PFSK-1 (cell line): ENCODE results near the gene CLCN6. TPM values are rescaled to one million over a fixed set of nuclear protein-coding genes. Genes with fewer than 3 reads are reported as not detected.

ENCODE experiments used
- FOXP2 ChIP-seq: optimal IDR thresholded peaks from 2 replicates; pipeline ENCODE3; 2011; ENCODE audit warnings: borderline replicate concordance, control low read depth, inconsistent platforms; ENCODE audit not compliant: insufficient read depth; ENCODE audit errors: extremely low read length, extremely low read depth
- POLR2AphosphoS5 ChIP-seq: IDR thresholded peaks from 2 replicates; pipeline ENCODE4 v1.6.1; 2012; ENCODE audit warnings: low read depth, mild to moderate bottlenecking, control low read depth, low read length, moderate library complexity
- SIN3A ChIP-seq: IDR thresholded peaks from 2 replicates; pipeline ENCODE4 v1.6.1; 2012; ENCODE audit warnings: mild to moderate bottlenecking, low read length, moderate library complexity, borderline replicate concordance; ENCODE audit not compliant: insufficient read depth
- TAF1 ChIP-seq: IDR thresholded peaks from 2 replicates; pipeline ENCODE4 v1.6.1; 2012; ENCODE audit warnings: low read length, control low read depth, borderline replicate concordance; ENCODE audit not compliant: insufficient read depth
- polyA plus RNA-seq: library from polyadenylated mRNA; unstranded; fragments of >200 nt; gene quantifications from one replicate; pipeline ENCODE4 v1.2.1, GENCODE V29; 2012; ENCODE audit warnings: low read depth, missing spikeins; ENCODE audit not compliant: insufficient read length
- TF ChIP-seq, protein P1 (sequence below), 2 experiments: IDR thresholded peaks; 2 replicates each; pipeline versions ENCODE4 v1.6.1 to v1.8.0; 2011 to 2012; ENCODE audit warnings: low read depth in 2 of 2, low read length in 2 of 2, control low read depth in 1 of 2, inconsistent platforms in 1 of 2, mild to moderate bottlenecking in 1 of 2, moderate library complexity in 1 of 2; ENCODE audit not compliant: insufficient read depth in 1 of 2

CLCN6 gene, protein sequence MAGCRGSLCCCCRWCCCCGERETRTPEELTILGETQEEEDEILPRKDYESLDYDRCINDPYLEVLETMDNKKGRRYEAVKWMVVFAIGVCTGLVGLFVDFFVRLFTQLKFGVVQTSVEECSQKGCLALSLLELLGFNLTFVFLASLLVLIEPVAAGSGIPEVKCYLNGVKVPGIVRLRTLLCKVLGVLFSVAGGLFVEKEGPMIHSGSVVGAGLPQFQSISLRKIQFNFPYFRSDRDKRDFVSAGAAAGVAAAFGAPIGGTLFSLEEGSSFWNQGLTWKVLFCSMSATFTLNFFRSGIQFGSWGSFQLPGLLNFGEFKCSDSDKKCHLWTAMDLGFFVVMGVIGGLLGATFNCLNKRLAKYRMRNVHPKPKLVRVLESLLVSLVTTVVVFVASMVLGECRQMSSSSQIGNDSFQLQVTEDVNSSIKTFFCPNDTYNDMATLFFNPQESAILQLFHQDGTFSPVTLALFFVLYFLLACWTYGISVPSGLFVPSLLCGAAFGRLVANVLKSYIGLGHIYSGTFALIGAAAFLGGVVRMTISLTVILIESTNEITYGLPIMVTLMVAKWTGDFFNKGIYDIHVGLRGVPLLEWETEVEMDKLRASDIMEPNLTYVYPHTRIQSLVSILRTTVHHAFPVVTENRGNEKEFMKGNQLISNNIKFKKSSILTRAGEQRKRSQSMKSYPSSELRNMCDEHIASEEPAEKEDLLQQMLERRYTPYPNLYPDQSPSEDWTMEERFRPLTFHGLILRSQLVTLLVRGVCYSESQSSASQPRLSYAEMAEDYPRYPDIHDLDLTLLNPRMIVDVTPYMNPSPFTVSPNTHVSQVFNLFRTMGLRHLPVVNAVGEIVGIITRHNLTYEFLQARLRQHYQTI
- 15.0 TPM for polyA plus RNA-seq

DNA sequence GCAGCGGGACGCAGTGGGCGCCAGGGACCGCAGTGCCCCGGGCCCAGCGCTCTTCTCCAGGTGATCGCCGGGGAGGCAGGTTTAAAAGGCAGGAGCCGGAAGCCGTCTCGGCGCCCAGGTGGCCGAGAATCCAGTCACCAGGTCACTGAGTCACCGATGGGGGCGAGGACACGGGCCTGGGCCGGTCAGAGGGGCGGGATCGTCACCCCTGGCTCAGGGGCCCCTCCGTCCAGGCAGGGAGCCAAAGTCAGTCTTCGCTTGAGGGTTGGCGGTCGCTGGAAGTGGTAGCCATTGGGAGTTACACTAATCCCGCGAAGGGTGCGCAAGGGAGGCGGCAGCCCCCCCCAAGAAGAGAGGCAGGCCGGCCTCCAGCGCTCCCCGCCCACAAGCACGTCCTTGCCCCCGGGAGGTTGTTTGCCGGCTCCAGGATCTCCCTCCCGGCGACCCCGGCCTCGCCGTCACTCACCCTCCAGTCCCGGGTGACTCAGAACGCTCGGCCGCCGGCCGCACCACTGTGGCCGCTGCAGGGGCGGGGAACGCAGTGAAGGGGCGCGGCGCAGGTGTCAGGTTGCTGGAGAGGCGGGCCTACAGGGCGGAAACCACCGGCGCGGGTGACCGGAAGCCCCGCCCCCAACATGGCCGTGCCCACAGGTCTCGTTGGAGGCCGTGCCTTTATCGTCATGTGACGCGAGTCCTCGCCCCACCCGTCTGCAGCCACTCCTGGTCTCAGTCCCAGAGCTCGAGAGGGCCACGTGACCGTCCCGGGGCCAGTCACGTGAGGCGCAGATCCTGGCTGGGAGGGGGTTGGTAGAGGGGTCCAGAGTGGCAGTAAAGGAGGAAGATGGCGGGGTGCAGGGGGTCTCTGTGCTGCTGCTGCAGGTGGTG is at the start of gene CLCN6, which contains the start of gene MTHFR:
TSS of gene CLCN6 (plus strand) at position 770 of the 885 bp plus-strand sequence. CDS start at position 842, 72 bp downstream.
TSS of gene MTHFR (minus strand) at position 543 of the 885 bp plus-strand sequence. CDS start 2,848 bp downstream, outside the sequence.
- TF ChIP-seq SIN3A (peak; percentile 56), TAF1 (0 out of 2 replicates have a peak, but pooled peaks have one; percentile 48), POLR2AphosphoS5 (peak; percentile 77), FOXP2 (peak; percentile 76)
- TF ChIP-seq, protein P1, sequence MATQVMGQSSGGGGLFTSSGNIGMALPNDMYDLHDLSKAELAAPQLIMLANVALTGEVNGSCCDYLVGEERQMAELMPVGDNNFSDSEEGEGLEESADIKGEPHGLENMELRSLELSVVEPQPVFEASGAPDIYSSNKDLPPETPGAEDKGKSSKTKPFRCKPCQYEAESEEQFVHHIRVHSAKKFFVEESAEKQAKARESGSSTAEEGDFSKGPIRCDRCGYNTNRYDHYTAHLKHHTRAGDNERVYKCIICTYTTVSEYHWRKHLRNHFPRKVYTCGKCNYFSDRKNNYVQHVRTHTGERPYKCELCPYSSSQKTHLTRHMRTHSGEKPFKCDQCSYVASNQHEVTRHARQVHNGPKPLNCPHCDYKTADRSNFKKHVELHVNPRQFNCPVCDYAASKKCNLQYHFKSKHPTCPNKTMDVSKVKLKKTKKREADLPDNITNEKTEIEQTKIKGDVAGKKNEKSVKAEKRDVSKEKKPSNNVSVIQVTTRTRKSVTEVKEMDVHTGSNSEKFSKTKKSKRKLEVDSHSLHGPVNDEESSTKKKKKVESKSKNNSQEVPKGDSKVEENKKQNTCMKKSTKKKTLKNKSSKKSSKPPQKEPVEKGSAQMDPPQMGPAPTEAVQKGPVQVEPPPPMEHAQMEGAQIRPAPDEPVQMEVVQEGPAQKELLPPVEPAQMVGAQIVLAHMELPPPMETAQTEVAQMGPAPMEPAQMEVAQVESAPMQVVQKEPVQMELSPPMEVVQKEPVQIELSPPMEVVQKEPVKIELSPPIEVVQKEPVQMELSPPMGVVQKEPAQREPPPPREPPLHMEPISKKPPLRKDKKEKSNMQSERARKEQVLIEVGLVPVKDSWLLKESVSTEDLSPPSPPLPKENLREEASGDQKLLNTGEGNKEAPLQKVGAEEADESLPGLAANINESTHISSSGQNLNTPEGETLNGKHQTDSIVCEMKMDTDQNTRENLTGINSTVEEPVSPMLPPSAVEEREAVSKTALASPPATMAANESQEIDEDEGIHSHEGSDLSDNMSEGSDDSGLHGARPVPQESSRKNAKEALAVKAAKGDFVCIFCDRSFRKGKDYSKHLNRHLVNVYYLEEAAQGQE (IDR thresholded peaks at IDR 0.05; ENCODE audit: insufficient read depth in 1 of 2, low read depth in 2 of 2, low read length in 2 of 2) = no peak

DNA sequence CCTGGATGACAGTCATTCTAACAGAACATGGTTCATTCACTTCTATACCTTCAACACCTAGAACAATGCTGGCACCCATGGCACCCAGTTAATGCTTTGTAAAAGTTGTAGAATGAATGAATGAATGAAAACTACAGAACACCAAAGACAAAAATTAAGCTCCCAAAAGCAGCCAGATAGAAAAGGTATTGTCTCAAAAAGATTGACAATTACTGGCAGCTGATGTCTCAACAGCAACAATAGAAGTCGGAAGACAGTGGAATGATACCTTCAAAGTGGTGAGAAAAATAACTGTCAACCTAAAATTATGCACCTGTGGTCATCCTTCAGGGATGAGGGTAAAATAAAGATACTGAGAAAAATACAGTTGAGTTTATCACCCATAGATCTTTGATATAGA is 48.9 kb upstream of the CLCN6 start:
- TF ChIP-seq, protein P1 (IDR thresholded peaks at IDR 0.05; ENCODE audit: insufficient read depth in 1 of 2, low read depth in 2 of 2, low read length in 2 of 2) = no peak

DNA sequence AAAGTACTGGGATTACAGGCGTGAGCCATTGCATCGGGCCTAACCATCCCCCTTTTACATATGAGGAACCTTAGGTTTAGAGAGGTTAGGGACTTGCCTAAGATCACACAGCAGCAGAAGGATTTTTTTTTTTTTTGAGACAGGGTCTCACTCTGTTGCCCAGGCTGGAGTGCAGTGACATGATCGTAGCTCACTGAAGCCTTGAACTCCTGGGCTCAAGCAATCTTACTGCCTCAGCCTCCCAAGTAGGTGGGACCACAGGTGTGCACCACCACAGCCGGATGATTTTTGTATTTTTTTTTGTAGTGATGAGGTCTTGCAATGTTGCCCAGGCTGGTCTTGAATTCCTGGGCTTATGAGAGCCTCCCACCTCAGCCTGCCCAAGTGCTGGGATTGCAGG is 46.2 kb upstream of the CLCN6 start:
- TF ChIP-seq POLR2AphosphoS5 = no peak

DNA sequence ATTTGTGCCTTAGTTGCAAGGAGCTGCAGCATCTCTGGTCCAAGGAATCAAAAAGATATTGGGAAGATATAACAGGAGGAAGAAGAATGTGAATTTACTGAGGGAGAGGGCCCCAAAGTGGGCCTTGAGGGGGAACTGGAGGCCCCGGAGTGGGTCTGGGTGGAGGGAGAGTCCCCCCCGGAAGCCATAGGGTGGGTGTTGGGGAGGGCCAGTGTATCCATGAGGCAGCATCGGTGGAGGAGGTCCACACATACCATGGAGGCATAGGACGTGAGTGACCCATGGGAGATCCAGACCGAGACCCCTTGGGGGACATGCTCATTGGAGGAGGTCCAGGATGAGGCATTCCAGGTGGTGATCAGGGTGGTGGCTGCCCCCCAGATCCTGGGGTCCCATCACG is 44.7 kb upstream of the CLCN6 start:
- no peak for TF ChIP-seq FOXP2
- no peak for TF ChIP-seq TAF1
- no peak for TF ChIP-seq SIN3A
- TF ChIP-seq POLR2AphosphoS5 = no peak
- TF ChIP-seq, protein P1 (IDR thresholded peaks at IDR 0.05; ENCODE audit: insufficient read depth in 1 of 2, low read depth in 2 of 2, low read length in 2 of 2) = no peak

DNA sequence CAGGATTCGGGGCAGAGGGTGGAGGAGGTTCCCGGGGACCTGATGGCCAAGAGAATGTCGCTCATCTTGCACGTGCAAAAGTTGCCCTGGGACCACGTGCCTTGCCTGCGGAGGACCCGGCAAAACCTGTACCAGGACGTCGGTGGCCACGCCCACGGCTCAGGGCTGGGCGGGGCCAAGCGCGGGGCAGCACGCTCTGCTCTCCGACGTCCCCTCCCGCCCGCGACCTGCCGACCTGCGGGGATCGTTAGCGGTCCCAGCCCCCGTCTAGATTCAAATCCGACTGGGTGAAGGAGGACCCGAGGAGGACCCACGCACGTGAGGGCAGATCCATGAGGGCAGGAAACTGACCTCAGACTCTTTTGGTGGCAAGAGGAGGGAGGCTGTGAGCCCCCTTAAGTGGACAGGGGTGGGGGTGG is 44.0 kb upstream of the CLCN6 start, which contains the start of gene C1orf167:
TSS of gene C1orf167 (plus strand) at position 206 of the 419 bp plus-strand sequence. CDS start 2,208 bp downstream, outside the sequence.
- TF ChIP-seq SIN3A = no peak
- TF ChIP-seq FOXP2 = no peak
- no peak for TF ChIP-seq POLR2AphosphoS5
- TF ChIP-seq, protein P1 (IDR thresholded peaks at IDR 0.05; ENCODE audit: insufficient read depth in 1 of 2, low read depth in 2 of 2, low read length in 2 of 2) = no peak
- no peak for TF ChIP-seq TAF1
